Fibroblast of the aortic adventitia (primary cell): ENCODE measurements around the gene ACSL3. TPM values are rescaled to one million over a fixed set of nuclear protein-coding genes. Genes with fewer than 3 reads are reported as not detected.

ENCODE experiments used
- DNase-seq: peaks from one replicate; pipeline ENCODE4 v3.0.0-alpha.2; 2010; ENCODE audit warnings: low read depth
- H3K4me3 ChIP-seq: 2 replicates; pipeline ENCODE4 v1.5.1; 2011; ENCODE audit warnings: low read depth, mild to moderate bottlenecking, control low read depth, low read length, moderate library complexity
- total RNA-seq: library from RNA; depleted of rRNA; stranded (reverse); fragments of >200 nt; gene quantifications from 2 replicates; pipeline ENCODE4 v1.2.3, GENCODE V29; 2012; ENCODE audit warnings: low replicate concordance
- TF ChIP-seq, protein P1 (sequence below): IDR thresholded peaks from 2 replicates; pipeline ENCODE4 v1.5.1; 2011; ENCODE audit warnings: mild to moderate bottlenecking, low read length, control low read depth, inconsistent platforms; ENCODE audit not compliant: insufficient read depth

Gene ACSL3
- total RNA-seq, 1 donor = 88.5 TPM

GRCh38 chr2:222827417-222827816 lies 33.4 kb upstream of the ACSL3 start:
- DNase-seq = no peak

GRCh38 chr2:222828572-222828971 lies 32.3 kb upstream of the ACSL3 start:
- no peak overlapping the region for H3K4me3 ChIP-seq
- no peak for DNase-seq
- TF ChIP-seq, protein P1, sequence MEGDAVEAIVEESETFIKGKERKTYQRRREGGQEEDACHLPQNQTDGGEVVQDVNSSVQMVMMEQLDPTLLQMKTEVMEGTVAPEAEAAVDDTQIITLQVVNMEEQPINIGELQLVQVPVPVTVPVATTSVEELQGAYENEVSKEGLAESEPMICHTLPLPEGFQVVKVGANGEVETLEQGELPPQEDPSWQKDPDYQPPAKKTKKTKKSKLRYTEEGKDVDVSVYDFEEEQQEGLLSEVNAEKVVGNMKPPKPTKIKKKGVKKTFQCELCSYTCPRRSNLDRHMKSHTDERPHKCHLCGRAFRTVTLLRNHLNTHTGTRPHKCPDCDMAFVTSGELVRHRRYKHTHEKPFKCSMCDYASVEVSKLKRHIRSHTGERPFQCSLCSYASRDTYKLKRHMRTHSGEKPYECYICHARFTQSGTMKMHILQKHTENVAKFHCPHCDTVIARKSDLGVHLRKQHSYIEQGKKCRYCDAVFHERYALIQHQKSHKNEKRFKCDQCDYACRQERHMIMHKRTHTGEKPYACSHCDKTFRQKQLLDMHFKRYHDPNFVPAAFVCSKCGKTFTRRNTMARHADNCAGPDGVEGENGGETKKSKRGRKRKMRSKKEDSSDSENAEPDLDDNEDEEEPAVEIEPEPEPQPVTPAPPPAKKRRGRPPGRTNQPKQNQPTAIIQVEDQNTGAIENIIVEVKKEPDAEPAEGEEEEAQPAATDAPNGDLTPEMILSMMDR = no peak

More at GRCh38 chr2:222827417-222827816, 33.4 kb upstream of the ACSL3 start:
- TF ChIP-seq, protein P1 = no peak
- H3K4me3 ChIP-seq = no peak overlapping the region

DNA sequence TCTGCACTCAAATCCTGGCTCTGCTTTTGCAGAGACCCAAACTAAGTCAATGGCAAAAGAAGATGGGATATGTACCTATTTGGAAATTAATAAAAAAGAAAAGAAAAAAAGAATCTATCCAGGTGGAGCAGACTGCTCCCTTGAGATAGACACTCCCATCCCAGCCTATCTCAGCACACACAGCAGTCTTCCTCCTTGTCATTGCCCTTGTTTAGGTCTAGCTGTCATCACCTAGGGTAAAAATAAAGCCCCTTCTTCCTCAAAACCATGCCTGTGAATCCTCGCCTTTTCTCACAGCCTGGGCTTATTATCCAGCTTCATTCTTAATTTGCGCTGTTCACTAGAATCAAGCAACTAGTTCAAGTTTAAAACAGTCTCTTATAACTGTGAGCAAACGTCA lies 30.7 kb upstream of the ACSL3 start:
- TF ChIP-seq, protein P1 = no peak
- no peak for DNase-seq
- no peak overlapping the region for H3K4me3 ChIP-seq

DNA sequence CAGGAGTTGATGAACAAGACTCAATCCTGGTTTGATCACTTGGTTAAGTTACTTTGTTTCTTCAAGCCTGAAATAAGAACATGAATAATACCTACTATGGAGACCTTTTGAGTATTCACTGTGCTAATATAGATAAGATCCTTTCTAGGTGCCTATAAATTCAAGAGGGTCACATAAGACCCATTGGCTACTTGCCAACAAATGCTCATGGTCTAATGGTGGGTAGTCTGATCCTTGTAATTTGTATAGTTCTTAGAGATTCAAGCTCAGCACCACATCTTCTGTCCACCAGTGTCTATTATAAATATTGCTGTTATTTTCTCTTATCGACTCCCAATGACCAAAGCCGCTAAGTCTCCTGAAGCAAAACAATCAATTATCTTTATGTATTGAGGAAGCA lies 27.4 kb upstream of the ACSL3 start:
- no peak overlapping the region for H3K4me3 ChIP-seq
- no peak for DNase-seq
- TF ChIP-seq, protein P1 = no peak

DNA sequence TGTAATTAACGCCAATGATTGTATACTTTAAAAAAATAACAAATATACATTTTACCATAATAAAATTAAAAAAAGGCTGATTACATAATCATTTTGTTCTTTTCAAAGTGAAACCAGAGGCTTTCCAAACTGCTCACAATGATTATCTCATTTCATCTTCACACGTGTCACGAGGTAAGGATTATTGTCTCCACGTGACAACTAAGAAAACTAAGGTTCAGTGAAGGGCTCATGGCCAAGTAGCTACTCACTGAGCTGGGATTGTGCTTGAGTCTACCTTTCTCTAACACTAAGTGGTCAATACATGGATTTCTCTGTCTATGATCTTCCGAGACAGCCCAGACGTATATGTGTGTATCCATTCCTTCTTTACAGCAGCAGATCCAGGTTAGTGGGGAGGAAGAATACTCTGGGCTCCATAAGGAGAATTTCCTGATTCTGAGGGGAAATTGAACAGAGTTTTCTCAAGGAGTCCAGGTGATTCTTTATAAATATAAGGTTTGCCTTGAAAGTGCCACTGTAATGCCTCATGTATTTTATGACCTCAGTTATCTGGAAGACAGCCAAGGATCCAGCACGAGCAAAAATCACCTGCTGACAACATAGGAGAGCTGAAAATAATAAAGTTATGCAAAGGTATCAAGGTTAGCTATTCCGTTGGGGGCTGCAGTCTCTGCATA lies 25.6 kb upstream of the ACSL3 start:
- no peak for DNase-seq
- no peak overlapping the region for H3K4me3 ChIP-seq
- TF ChIP-seq, protein P1 = no peak

- H3K4me3 ChIP-seq = no peak overlapping the region
- DNase-seq = no peak
- TF ChIP-seq, protein P1 = no peak
Measured at GRCh38 chr2:222835823-222836151, 25.0 kb upstream of the ACSL3 start.

DNA sequence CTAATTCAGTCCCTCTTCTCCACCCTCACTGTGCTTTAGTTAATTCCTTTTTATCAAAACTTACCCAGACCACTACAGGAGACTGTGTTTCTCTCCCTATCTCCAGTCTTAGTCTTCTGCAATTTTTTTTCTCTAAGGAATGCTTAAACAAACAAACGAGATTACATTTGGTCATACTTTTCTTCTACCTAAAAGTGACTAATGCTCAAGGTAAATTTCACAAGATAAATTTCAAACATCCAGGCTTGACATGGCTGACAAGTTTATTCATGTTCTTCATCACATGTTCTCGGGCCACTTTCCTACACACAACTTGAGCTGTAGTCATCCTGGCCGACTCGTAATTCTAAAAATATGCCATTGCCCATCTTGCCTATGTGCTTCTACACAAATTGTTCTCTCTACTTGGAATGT lies 23.2 kb upstream of the ACSL3 start:
- no peak overlapping the region for H3K4me3 ChIP-seq
- TF ChIP-seq, protein P1 = no peak
- DNase-seq = peak; percentile 49
